IPS-18a (cell line): ENCODE data around the gene ATP2B2.

Experiments
- H3K27ac ChIP-seq: one replicate; pipeline ENCODE4 v1.5.1; 2013; ENCODE audit warnings: low read length
- H3K27me3 ChIP-seq: one replicate; pipeline ENCODE4 v1.6.1; 2013; ENCODE audit warnings: mild to moderate bottlenecking, low read length; ENCODE audit not compliant: control insufficient read depth, insufficient read depth
- H3K36me3 ChIP-seq: one replicate; pipeline ENCODE4 v1.6.1; 2013; ENCODE audit warnings: low read depth, low read length; ENCODE audit not compliant: control insufficient read depth
- H3K4me1 ChIP-seq: one replicate; pipeline ENCODE4 v1.6.1; 2013; ENCODE audit warnings: low read depth, low read length; ENCODE audit not compliant: control insufficient read depth
- H3K4me3 ChIP-seq: one replicate; pipeline ENCODE4 v1.5.1; 2013; ENCODE audit warnings: low read length
- H3K9ac ChIP-seq: one replicate; pipeline ENCODE4 v1.6.1; 2013; ENCODE audit warnings: mild to moderate bottlenecking, low read length, moderate library complexity
- H3K9me3 ChIP-seq: one replicate; pipeline ENCODE4 v1.6.1; 2013; ENCODE audit warnings: low read depth, low read length; ENCODE audit not compliant: control insufficient read depth

The ATP2B2 gene

DNA sequence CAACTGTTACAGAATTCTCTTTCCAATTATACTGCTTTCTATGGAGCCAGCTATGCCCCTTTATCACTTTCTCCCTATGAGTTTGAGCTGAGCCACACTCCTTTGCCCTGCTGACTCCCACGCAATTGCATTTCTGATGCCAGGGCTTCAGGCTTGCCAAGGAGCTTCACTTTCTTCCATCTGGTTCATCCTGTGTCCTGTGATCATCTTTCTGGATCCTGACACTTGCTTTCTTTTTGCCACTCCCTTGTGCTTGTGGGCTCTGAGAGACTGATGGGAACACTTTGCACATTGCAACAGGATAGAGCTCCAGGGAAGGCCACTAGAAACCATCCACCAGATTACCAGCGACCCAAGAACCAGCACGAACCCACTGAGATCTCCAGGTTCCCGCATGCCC, 107.5 kb downstream of the ATP2B2 start:
- H3K27ac ChIP-seq = no peak overlapping the region
- H3K4me3 ChIP-seq = no peak overlapping the region
- no peaks in the 10 kb centered on the region for H3K27me3 ChIP-seq
- peaks cover 8% of the 10 kb centered on the region for H3K4me1 ChIP-seq
- no peaks in the 10 kb centered on the region for H3K9me3 ChIP-seq
- H3K36me3 ChIP-seq = no peaks in the 10 kb centered on the region
- no peak overlapping the region for H3K9ac ChIP-seq

- Histone ChIP-seq H3K27me3 (no peaks in the 10 kb centered on the region), H3K27ac (no peak overlapping the region), H3K36me3 (no peaks in the 10 kb centered on the region), H3K4me1 (peaks cover 8% of the 10 kb centered on the region), H3K9me3 (no peaks in the 10 kb centered on the region), H3K4me3 (no peak overlapping the region), H3K9ac (no peak overlapping the region)
Observed at GRCh38 chr3:10396931-10397330, 108.5 kb downstream of the ATP2B2 start.

DNA sequence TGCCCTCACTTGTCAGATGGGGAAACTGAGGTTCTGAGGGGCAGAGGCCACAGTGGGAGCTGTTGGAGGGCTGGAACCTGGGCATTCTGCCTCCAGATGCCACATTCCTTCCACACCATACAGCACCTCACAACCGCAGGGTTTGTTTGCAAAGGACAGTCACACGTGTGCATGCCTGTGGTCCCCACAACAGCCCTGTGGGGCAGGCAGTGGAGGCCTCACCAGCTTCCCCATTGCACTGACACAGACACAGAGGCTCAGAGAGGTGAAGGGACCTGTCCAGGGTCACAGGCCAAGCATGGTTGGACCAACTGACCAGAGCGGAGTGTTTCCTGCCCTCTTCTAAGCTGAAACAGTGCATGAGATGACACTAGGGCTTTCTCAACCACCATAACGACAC, 109.3 kb downstream of the ATP2B2 start:
- Histone ChIP-seq H3K4me3 (no peak overlapping the region), H3K27ac (no peak overlapping the region), H3K27me3 (no peaks in the 10 kb centered on the region), H3K4me1 (peaks cover 8% of the 10 kb centered on the region), H3K36me3 (no peaks in the 10 kb centered on the region), H3K9ac (no peak overlapping the region), H3K9me3 (no peaks in the 10 kb centered on the region)

DNA sequence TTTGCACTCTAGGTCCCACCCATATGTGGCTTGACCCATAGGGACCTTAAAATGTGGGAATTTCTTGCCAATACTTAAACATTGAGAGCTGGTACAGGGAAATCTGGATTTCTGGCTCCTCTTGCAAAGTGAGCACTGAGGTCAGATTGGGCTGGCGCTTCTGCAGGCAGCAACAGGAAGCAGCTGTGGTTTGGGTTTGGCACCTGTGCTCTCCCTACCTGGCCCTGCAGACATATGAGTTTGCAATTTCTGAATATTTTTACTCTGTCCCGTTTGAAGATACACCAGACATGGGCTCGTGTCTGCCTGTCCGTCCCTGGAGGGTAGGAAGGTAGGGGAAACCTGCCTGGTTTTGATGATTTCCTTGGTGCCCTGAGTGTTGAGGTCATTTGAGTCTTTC, 109.7 kb downstream of the ATP2B2 start:
- Histone ChIP-seq H3K9me3 (no peaks in the 10 kb centered on the region), H3K27me3 (no peaks in the 10 kb centered on the region), H3K27ac (no peak overlapping the region), H3K36me3 (no peaks in the 10 kb centered on the region), H3K4me1 (peaks cover 8% of the 10 kb centered on the region), H3K4me3 (no peak overlapping the region), H3K9ac (no peak overlapping the region)

DNA sequence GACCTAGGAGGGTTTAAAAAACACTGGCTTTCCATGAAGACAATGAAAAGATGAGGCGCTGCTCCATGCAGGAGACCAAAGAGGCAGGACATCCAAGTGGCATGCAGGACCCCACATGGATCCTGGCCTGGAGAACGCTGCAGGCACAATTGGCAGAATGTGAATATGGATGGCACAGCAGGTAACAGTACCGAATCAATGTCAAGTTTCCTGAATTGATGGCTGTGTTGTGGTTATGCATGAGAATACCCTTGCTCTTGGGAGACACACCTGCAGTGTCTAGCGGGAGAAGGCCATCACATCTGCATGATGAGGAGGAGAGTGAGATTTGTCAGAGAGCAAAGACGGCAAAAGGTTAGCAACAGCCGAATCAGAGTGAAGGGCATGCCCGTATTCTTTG, 110.2 kb downstream of the ATP2B2 start:
- Histone ChIP-seq H3K36me3 (no peaks in the 10 kb centered on the region), H3K4me3 (no peak overlapping the region), H3K4me1 (peaks cover 8% of the 10 kb centered on the region), H3K27me3 (no peaks in the 10 kb centered on the region), H3K27ac (no peak overlapping the region), H3K9me3 (no peaks in the 10 kb centered on the region), H3K9ac (no peak overlapping the region)

- Histone ChIP-seq H3K27me3 (no peaks in the 10 kb centered on the region), H3K4me3 (no peak overlapping the region), H3K9ac (no peak overlapping the region), H3K9me3 (no peaks in the 10 kb centered on the region), H3K27ac (no peak overlapping the region), H3K4me1 (peaks cover 8% of the 10 kb centered on the region), H3K36me3 (no peaks in the 10 kb centered on the region)
Observed at GRCh38 chr3:10394491-10395025, 110.8 kb downstream of the ATP2B2 start.

- Histone ChIP-seq H3K27me3 (no peaks in the 10 kb centered on the region), H3K27ac (no peak overlapping the region), H3K9ac (no peak overlapping the region)
Observed at GRCh38 chr3:10393514-10393913, 111.9 kb downstream of the ATP2B2 start.

GRCh38 chr3:10392906-10393461, 112.4 kb downstream of the ATP2B2 start:
- H3K9me3 ChIP-seq = no peaks in the 10 kb centered on the region

More at GRCh38 chr3:10393514-10393913, 111.9 kb downstream of the ATP2B2 start:
- Histone ChIP-seq H3K9me3 (no peaks in the 10 kb centered on the region), H3K4me3 (no peak overlapping the region), H3K4me1 (peaks cover 8% of the 10 kb centered on the region), H3K36me3 (no peaks in the 10 kb centered on the region)

GRCh38 chr3:10392244-10392643, 113.1 kb downstream of the ATP2B2 start:
- Histone ChIP-seq H3K27me3 (no peaks in the 10 kb centered on the region), H3K36me3 (no peaks in the 10 kb centered on the region), H3K27ac (no peak overlapping the region), H3K9ac (no peak overlapping the region), H3K4me1 (peaks cover 8% of the 10 kb centered on the region), H3K4me3 (no peak overlapping the region), H3K9me3 (peaks cover 3% of the 10 kb centered on the region)

More at GRCh38 chr3:10392906-10393461, 112.4 kb downstream of the ATP2B2 start:
- Histone ChIP-seq H3K4me3 (no peak overlapping the region), H3K4me1 (peaks cover 8% of the 10 kb centered on the region), H3K9ac (no peak overlapping the region), H3K27ac (no peak overlapping the region), H3K27me3 (no peaks in the 10 kb centered on the region), H3K36me3 (no peaks in the 10 kb centered on the region)

- H3K36me3 ChIP-seq = no peaks in the 10 kb centered on the region
- H3K27me3 ChIP-seq = no peaks in the 10 kb centered on the region
- peaks cover 3% of the 10 kb centered on the region for H3K9me3 ChIP-seq
- no peak overlapping the region for H3K4me3 ChIP-seq
- H3K4me1 ChIP-seq = peaks cover 8% of the 10 kb centered on the region
- H3K27ac ChIP-seq = no peak overlapping the region
- no peak overlapping the region for H3K9ac ChIP-seq
Observed at GRCh38 chr3:10391391-10391790, 114.0 kb downstream of the ATP2B2 start.

DNA sequence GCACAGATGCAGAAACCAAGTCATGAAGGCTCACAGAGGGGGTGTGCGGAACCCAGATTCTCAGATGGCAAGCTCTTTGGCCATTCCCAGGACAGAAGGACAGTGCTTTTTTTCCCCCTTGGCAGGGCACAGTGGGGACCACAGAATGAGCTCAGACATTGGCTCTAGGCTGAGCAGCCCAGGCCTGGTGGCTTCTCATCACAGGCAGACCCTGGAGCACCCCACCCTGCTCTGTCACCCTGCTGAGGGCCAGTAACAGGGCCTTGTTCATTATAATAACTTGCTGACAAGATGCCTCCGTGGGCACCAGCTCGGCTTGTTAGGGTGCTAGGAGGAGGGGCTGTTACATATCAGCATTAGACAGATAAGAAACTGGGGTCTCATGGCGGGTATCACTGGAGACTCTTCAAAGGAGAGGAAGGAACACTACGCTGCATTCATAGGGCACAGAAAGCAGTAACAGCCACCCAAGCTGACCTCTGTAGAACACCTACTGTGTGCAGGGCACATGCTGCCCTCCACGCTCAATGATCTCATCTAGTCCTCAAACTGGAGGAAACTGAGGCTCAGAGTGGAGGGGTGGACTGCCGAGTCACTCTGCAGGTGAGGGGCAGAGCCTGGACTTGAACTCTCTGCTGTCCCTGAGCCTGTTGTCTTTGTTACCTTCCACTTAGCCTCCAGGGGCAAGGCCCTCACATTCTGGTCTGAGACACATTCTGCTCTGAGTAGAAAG, 114.6 kb downstream of the ATP2B2 start:
- peaks cover 3% of the 10 kb centered on the region for H3K9me3 ChIP-seq
- H3K27ac ChIP-seq = no peak overlapping the region
- H3K4me1 ChIP-seq = peaks cover 8% of the 10 kb centered on the region
- H3K27me3 ChIP-seq = no peaks in the 10 kb centered on the region
- no peak overlapping the region for H3K4me3 ChIP-seq
- no peak overlapping the region for H3K9ac ChIP-seq
- no peaks in the 10 kb centered on the region for H3K36me3 ChIP-seq

- Histone ChIP-seq H3K9me3 (peaks cover 3% of the 10 kb centered on the region), H3K27me3 (no peaks in the 10 kb centered on the region), H3K9ac (no peak overlapping the region), H3K4me1 (peaks cover 5% of the 10 kb centered on the region), H3K36me3 (no peaks in the 10 kb centered on the region), H3K27ac (no peak overlapping the region), H3K4me3 (no peak overlapping the region)
Observed at GRCh38 chr3:10389995-10390394, 115.4 kb downstream of the ATP2B2 start.
